HG03571 (cell line): ENCODE results near the gene PPFIA3.
"Not testable (repeated sequence)": the region's sequence is repeated elsewhere in the genome, so short reads cannot be mapped to it uniquely, and the experiment has no call there.

Source experiments
- ATAC-seq: cut with Tn5 transposase; IDR thresholded peaks from one replicate; pipeline ENCODE4 v1.9.1; 2021; ENCODE audit not compliant: unreplicated experiment

PPFIA3 gene

DNA sequence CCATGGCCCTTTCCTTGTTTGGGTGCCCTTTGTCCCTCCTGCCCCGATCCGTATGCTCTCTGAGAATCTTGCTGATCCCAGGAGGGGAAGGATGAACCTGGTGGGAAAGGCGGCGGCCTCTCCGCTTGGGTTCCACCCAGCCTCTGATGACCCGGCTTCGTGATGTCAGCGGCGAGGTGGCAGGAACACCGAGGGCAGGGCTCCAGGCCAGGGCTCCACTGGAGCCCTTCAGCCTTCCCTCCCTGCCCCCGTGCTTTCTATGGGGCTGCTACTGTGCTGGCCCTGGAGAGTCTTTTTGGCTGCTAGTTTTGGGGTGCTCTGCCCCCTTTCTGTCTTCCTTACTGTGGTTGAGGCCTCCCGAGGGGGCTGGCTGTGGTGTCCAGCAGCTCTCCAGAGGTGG lies 17.0 kb upstream of the PPFIA3 start:
- ATAC-seq: no peak

DNA sequence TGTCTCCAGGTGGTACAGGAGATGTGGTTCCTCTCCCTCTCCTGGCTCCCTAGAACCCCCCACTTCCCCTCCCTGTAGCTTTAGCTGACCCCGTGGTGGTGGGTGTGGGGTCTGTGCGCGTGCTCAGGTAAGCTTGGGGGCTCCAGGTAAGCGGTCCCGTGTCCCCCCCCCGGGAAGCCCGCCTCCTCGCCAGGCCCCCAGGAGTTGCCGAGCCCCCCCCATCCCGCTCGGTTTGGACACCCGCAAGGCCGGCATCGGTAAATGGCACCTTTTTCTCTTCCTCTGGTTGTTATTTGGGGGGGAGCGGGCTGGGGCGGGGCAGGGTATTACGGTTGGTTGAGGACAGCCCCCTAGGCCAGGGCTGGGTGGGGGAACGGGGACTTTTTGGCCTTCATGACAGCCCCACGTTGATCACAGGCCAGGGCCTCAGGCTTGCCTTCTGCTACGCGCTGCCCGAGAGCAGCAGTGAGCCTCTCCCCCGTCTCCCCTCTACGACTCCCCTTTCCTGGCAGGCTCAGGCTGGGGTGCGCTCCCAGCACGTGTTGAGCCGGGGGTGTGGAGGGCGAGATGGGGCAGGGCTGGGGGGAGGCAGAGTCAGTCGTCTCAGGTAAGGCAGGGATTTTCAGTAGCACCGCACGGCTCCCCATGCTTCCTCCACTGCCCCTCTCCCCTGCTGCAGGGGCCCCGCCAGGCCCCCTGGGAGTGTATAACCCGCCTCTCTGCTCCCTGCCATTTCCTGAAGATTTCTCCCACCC lies 15.8 kb upstream of the PPFIA3 start:
- no peak for ATAC-seq

DNA sequence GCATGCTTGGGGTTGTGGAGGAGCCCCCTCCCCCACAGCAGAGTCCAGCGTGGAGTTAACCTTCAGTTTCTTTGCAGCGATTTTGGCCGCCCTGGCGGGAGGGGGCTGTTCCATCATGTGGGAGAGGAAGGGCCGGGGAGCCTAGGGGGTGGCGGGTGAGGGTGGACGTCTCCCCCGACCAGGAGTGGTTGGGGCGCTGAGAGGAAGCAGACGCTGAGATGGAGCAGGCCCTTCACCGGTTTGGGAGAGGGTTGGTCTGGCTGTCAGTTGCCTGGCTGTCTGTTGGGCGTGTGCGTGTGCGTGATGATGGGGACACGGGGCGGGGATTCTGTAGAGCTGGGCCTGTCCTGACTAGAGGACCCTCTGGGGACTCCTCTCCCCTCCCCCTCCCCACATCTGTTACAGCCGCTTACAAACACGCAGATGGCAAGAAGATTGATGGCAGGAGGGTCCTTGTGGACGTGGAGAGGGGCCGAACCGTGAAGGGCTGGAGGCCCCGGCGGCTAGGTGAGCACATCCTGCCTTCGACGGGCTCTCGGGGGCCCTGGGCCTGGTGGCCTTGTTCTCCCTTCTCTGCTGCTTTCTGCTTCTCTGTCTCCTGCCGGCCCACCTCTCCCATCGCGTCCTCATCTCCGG lies 15.0 kb upstream of the PPFIA3 start:
- ATAC-seq: no peak

DNA sequence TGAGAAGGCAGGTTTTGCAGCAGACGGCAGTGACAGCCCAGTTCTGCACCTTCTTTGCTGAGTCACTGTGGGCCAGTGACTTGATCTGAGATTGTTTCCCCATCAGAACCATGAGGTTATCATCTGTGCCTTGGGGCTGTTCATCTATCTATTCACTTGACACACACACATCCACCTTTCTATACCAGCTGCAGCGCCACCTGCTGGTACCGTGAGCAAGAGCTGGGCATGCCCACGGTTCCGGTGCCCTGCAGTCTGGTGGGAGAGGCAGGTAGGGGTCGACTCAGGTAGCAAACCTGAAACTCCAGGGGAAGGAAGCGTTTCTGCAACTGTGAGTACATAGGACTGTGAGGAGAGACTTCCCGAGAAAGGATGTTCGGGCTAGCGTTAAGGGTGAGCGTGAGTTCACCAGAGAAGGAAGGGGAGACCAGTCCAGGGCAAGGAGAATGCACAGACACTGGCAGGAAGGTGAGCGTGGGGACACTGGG lies 12.7 kb upstream of the PPFIA3 start:
- ATAC-seq: no peak

DNA sequence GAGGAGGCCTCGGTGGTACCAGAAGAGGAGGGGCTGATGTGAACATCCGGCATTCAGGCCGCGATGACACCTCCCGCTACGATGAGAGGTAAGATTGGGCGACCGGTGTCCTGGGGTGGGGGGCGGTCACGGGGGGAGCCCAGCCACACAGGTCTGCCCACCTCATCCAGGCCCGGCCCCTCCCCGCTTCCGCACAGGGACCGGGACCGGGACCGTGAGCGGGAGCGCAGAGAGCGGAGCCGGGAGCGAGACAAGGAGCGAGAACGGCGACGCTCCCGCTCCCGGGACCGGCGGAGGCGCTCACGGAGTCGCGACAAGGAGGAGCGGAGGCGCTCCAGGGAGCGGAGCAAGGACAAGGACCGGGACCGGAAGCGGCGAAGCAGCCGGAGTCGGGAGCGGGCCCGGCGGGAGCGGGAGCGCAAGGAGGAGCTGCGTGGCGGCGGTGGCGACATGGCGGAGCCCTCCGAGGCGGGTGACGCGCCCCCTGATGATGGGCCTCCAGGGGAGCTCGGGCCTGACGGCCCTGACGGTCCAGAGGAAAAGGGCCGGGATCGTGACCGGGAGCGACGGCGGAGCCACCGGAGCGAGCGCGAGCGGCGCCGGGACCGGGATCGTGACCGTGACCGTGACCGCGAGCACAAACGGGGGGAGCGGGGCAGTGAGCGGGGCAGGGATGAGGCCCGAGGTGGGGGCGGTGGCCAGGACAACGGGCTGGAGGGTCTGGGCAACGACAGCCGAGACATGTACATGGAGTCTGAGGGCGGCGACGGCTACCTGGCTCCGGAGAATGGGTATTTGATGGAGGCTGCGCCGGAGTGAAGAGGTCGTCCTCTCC lies 11.5 kb upstream of the PPFIA3 start:
- no peak for ATAC-seq

DNA sequence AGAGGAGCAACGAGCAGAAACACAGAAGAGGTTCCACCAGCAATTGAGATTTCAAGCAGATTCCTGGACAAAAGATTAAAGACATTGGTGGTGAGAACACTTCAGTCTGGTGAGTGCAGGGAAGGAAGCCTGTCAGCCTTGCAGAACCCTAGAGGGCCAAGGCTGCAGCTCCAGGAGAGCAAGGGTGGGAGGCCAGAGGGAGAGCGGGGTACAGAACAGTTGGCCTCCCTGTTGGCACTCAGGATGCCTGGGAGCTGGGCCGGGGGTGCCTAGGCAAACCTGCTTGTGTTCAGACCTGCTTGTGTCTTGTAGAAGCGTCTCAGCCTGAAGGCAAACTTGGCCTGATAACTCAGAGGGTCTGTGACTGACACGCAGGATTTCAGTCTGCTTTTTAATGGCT lies 10.3 kb upstream of the PPFIA3 start:
- no peak for ATAC-seq

DNA sequence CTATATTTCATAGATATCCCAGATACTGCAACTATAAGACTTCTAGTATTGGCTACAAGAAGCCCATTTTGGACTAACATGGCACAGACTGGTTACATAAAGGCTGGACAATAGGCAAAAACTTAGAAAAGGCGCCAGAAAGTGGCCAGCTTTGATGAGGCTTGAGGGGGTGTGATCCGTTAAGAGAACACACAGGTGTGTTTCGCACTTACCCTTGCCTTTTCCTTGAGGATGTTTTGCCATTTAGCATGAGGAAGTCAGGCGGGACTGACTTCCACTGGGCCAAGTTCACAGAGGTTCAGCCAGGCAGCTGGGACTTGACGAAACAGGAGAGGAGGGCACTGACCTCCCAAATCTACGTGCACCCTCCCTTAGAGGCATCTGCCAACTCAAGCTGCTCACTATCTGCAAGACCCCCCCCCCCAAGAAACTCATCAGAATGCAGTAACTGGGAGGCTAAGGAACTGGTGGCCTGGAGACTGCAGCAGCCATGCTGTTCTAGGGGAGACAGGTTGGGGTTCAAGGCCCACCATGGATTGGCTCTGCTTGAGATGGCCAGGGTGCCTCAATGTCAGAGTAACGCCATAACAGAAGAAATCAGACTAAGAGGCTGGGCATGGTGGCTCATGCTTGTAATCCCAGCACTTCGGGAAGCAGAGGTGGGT lies 9.6 kb upstream of the PPFIA3 start:
- no peak for ATAC-seq

DNA sequence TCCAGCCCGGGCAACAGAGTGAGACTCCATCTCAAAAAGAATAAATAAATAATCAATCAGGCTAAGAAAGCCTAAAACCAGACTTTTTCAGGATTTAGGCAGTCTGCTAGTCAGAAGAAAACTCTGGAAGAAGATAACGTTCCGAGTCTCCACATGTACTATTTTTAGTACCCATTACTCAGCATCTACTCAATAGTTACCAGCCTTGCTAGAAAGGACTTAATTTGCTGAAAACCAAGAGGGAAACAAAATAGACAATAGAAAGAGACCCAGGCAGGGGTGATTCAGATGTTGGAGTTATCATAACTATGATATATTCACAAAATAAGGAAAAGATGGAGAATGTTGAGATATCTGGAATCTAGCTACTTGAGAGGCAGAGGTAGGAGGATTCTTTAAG lies 8.8 kb upstream of the PPFIA3 start:
- ATAC-seq: no peak

DNA sequence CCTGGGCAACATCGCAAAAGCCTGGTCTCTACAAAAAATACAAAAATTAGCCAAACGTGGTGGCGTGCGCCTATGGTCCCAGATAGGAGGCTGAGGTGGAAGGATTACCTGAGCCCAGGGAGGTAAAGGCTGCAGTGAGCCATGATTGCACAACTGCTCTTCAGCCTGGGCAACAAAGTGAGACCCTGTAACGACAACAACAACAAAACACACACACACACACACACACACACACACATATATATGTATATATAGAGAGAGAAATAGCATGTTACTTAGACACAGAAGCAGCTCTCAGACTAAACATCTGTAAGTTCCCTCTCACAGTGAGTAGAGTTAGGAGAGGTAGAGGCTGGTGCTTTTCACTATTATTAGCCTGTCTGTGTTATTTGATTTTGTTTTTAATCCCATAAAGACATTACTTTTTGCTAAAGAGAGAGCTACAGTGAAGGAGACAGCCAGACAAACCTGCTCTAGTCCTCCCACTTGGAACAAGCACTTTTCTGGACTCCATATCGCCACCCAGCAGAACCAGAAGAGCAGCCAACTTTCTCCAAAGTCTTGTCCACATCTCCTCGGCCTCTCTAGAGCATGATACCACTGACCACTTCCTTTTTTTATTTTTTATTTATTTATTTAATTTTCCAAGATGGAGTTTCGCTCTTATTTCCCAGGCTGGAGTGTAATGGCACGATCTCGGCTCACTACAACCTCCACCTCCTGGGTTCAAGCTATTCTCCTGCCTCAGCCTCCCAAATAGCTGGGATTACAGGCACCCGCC lies 7.9 kb upstream of the PPFIA3 start:
- no peak for ATAC-seq

DNA sequence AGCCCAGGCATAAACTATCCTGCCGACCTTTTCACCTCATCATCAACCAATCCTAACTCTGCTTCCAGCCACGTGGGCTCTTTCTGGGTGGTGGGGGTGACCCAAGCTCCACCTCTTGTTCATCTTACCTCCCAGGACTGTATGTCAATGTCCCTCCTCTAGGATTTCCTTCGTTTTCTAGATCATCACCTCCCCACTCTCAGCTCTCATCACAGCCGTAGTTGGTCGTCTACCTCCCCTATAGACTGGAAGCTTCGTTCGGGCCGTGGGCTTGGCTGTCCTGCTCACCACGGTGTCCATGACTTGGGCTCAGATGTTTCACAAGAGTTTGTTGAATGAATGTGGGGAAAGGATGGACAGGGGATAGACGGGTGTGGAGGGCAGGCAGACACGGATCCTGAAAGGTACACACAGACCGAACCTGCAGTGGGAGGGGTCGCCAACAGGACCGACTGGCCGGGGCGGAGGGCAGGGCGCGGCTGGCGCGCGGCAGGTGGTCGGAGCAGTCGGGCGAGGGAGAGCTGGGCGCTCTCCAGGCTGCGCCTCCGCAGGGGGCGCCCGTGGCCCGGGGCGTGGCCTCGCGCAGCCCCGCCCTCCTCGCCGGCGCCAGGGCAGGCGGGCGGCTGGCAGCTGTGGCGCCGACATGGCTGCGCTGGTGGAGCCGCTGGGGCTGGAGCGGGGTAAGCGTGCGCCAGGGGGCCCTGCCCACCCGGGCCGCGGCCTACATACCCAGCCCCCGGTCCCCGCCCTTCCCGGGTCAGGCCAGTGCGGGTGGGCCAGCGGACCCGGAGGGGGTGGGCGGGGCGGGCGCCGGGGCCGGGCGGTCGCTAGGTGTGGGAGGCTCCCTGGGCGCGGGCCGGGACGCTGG lies 5.3 kb upstream of the PPFIA3 start, which contains the start of gene LIN7B:
TSS of gene LIN7B (plus strand) at position 609 of the 868 bp plus-strand sequence. CDS start at position 644, 35 bp downstream.
- no peak for ATAC-seq

DNA sequence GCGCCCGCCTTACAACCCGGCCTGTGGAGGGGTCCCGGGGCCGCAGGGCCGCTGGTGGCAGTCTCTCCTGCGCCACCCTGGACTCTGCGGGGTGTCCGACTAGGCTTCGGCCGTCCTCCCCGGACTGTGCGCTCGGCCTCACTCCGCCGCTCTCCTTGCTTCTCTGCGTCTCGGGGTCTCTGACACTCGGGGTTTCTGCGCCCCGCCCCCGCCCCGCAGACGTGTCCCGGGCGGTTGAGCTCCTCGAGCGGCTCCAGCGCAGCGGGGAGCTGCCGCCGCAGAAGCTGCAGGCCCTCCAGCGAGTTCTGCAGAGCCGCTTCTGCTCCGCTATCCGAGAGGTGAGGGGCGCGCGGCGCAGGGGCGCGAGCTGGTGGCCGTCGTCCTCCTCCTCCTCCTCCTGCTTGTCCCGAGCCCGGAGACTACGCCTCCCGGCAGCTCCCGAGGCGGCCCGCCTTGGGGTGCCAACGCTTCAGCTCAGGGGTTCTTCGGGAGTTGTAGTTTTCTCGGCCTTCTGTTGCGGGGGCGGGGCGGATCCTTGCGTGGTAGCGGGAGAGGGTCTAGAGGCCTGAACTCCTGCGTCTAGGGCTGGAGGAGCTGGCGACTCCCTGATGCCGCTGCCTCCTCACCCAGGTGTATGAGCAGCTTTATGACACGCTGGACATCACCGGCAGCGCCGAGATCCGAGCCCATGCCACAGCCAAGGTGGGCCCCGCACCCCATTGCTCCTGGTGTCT lies 4.5 kb upstream of the PPFIA3 start:
- no peak for ATAC-seq

DNA sequence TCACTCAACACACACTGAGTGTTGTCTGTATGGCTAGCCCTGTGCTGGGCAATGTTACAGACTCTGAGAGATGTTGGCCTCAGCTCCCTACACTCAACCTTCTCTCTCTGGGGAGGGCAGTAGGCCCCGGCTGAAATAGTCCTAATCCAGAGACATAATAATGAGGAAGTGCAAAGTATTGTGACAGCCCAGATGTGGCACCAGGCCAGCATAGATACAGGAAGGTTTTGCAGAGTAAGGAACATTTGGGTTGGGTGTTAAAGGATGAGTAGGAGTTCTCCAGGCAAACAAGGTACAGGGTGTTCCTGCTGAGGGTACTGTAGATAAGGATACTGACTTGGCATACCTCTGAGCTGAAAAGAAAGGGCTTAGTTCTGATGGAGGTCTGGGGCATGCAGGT lies 2.8 kb upstream of the PPFIA3 start:
- no peak for ATAC-seq

DNA sequence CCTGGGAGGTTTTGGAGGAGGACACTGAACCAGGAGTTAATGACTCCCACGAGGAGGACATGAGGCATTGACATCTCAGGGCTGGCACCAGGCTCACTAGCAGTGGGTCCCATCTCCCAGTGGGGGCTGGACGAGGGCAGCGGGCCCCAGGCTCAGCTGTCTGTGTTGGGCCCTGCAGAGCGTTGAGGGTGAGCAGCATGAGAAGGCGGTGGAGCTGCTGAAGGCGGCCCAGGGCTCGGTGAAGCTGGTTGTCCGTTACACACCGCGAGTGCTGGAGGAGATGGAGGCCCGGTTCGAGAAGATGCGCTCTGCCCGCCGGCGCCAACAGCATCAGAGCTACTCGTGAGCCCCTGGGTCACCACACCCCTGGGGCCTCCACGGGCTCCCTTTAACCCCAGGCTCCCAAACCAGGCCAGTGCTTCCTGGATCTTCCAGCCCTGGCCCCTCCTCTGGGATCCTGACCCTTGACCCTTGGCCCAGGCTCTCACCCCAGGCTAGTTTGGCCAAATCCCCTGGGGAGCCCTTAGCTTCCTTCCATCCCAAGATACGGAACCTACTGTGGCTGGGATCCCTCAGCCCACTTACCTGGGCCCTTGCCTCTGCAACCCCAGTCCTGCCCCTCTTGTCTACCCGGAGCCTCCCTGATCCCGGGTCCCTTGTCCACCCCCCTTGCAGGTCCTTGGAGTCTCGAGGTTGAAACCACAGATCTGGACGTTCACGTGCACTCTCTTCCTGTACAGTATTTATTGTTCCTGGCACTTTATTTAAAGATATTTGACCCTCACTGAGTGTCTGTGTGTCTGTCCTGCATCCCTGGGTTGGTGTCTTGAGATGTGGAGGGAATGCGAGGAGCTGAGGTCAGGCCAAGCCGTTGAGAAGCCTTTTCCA lies 1.4 kb upstream of the PPFIA3 start:
- ATAC-seq: no peak

DNA sequence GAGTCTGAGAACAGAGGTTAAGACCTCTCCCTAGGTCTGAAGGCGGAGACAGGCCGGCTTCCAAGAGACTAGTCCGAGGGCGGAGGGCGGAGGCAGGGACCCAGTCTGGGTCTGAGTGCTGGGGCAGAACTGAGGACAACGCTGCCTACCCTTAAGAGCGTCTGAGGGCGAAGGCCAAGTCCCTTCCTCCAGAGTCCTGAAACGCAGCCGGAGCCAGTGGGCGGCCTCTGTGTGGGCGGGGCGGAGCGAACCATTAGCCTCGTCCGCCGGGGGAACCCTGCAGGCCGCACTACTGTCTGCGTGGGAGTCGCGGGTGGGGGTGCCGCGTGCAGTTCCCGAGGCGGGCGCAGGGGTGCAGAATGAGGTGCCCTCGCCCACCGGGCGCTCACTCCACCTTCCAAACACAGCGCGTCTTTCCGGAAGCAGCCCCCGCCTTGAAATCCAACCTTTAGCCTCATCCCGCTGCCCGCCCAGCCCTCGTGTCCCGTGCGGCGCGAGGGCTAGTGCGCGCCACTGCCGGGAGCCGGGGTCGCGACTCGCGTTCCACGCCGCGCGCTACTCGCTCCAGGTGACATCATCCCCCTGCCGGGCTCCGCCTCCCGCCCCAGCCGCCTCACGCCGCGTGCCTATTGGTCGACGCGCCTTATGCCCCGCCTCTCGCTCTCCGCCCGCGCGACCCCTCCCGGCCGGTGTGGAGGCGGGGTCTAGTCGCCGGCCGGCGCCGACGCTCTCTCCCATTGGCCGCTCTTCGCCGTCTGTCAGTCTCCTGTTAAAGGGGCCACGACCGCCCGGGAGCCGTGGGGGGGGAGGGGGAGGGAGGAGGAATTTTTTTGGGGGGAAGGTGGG lies 556 bp upstream of the PPFIA3 start, which contains the start of gene C19orf73:
TSS of gene C19orf73 (minus strand) at position 579 of the 846 bp plus-strand sequence. CDS start at position 458, 121 bp downstream.
- peak; percentile 58 for ATAC-seq

DNA sequence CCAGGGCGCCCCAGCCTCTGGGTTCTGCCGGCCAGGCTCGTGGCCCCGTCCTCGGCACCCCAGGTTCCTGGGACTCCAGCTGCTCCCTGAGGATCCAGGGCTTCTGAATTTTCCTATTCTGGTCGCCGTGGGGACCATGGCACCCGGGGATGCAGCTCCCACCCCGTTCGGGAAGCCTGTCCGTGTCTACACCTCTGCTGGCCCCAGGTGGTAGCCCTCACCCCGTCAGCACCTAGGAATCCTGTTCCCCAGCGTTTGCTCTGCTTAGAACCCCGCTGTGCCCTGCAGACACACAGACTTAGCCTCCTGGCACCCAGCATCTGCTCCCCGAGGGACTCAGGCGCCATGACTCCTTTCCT lies 960 bp downstream of the PPFIA3 start:
- ATAC-seq: no peak

DNA sequence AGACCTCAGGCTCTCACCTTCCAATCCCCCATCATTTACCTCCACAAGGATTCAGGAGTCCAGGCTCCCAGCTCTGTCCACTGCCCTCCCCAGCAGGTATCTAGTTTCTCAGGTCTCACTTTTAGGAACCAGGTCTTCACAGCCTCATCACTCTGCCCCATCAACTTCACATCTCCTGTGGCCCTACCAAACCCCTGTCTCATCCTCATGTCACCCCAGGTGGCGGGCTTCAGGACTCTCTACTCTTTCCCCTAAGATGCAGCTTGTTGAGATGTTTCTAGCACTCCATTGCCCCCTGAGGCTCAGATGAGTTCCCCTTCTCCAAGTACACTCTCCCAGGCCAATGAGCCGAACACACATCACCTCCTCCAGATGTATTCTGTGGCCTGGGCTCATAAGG lies 1.5 kb downstream of the PPFIA3 start:
- no peak for ATAC-seq

DNA sequence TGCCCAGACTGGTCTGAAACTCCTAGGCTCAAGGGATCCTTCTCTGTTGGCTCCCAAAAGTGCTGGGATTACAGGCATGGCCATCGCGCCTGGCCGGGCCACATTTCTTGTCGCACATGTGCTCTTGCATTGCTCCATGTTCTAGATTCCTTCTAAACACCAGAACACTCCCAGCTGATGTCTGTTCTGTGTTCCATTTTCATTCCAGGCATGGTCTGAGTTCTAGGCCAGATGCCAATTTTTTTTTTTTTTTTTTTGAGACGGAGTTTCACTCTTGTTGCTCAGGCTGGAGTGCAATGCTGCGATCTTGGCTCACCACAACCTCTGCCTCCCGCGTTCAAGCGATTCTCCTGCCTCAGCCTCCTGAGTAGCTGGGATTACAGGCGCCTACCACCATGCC lies 2.5 kb downstream of the PPFIA3 start:
- not testable (repeated sequence) for ATAC-seq
